Measurements from ENCODE around the gene NEDD4L.

NEDD4L gene

DNA sequence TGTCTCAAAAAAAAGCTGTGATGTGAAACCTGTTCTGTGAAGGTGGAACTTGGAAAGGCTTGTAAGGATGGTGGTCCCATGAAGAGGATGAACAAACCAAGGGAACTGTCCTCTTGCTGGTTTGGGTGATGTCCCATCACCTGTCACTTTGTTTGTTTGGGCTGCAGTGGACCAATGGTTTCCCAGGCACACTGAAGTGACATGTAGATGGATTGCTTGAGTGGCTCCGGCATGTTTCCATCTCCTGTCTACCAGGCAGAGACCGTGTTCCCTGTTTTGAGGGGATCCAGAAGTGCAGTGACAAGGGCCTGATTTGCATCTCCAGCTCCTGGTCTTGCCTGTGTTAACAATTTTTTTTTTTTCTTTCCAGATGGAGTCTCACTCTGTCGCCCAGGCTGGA lies 8.9 kb downstream of the NEDD4L start:
- no peak for DNase-seq (ENCODE audit: low spot score)

DNA sequence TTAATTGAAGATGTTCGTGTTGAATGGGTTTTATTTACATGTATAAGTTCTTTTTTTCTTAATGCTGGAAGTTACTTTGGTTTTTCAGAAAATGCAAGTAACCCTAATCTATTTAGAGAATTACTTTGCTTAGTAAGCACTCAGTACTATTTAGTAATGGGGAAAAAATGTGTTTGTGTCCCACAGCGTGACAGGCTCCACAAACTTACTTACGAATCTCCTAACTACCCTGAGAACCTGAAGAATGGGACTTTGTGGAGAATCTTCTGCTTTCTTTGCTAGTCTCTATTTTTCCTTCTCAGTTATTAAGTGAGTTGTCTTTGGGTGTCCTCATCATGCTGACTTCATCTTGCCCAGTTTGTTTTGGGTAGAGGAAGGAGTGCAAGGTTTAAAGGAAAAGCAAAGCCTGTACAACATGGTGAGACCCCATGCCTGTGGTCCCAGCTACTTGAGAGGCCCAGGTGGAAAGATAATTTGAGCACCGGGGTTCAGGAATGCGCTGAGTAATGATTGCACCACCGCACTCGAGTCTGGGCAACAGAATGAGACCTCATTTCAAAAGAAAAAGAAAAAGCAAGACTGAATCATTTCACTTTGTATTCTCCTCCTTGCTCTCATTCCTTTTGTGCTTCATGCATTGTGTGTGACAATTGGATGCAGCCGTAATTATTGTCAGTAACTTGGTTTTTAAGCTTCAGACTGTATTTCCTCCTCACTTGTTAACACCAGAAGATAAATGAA lies 10.2 kb downstream of the NEDD4L start:
- DNase-seq (ENCODE audit: low spot score): peak; percentile 30

DNA sequence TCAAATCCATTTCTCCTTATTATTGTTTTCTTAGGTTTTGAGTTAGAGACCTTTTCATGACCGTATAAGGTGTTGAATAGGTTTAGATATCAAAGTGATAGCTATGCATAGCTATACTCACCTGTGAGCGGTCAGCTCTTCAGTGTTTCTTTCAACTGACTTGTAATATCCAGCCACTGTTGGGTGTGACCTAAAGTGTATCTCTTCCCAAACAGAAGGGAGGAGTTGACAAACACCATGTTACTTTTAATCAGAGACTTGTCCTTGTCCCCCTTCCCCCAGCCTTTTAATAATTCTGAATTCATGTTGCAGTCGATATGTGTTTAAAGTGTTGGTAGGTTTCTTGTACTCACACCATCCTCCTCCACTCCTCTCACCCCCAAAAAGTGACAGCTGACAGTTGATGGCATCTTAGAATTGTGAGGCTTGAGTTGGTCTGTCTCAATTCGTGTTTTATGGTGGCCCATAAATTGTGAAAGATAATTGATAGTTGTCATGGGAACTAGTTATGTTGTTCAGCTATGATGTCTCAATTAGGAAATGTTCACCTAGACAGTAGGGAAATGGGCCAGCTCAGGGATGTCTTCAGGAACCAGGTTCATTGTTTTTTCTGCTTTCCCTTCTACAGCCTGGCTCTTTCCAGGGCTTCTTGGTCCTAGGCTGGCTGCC lies 12.0 kb downstream of the NEDD4L start:
- no peak for DNase-seq (ENCODE audit: low spot score)

DNA sequence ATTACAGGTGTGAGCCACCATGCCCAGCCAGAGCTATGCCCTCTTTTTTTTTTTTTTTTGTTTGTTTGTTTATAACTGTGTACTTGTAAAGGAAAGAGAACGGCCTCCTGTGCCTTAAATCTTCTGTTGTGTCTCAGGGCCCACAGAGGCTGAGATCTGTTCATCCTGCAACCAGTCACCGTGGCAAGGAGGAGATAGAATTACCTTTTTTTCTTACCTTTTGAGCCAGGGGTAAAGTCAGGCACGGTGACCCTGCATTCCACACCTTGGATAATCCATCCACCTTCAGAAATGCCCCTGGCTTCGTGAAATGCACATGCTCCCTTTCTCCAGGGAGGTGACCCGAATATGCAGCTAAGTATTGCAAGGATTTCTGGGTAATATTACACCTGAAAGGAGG lies 12.8 kb downstream of the NEDD4L start:
- DNase-seq (ENCODE audit: low spot score): no peak

DNA sequence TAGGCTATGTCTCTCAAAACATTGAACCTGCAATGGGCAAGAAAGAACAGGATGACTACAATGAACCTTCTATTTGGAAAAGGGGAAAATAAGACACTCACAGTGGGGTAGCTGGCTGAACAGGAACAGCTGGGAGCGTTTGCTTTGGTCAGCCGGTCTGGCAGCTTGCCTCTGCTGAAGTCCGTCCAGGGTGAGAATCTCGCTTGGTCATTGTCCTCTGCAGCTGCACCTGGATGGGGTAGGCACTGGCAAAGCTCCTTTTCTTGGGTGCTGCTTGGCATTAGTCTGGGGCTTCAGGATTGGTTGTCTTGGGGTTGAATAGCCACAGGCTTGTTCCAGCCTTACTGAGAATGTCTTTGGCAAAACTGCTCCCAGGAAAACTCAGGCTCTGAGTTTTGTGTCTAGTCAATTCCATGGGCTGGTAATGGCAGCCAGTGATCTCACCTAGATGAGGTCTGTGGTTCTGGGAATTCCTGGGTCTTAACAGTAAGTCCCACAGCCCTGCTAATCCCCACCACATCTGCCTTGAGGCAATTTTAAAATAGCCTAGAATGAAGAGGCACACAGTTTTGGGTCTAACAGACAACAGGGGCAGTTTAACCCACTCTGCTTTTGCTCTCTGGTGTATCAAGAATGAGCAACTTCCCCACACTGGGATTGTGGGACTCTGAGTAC lies 13.4 kb downstream of the NEDD4L start:
- DNase-seq (ENCODE audit: low spot score): no peak

DNA sequence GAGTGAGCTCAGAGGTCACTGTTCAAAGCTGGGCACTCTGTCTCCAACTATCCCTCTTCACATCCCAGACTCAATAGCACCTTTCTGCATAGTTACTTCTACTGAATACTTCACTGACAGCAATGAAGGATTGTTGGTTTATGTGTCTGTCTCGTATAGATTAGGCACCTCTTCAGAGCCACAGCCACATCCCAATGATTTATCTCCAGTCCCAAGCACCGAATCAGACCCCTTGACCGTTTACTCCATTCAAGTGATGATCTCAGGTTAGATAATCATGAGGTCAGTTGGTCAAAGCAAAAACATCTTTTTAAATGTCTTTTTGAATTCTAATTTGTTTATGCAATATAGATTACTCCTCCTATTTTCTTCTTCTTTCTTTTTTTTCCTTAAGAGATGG lies 14.7 kb downstream of the NEDD4L start:
- DNase-seq (ENCODE audit: low spot score): no peak

DNA sequence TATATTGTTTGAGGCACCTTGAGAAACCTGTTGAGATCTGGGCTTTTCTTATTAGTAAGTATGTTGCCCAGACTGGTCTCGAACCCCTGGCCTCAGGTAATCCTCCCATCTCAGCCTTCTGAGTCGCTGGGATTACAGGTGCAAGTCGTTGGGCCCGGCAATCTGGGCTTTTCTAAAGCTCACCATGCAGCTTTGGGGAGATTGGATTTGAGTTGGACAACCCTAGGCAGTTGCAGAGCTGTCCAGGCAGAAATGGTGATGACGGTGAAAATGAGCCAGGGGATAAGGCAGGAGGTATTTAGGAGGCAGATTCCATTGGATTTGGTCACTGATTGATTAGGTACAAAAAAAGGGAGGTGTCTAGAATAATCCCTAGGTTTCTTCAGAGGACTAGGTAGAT lies 16.2 kb downstream of the NEDD4L start:
- DNase-seq (ENCODE audit: low spot score): no peak

DNA sequence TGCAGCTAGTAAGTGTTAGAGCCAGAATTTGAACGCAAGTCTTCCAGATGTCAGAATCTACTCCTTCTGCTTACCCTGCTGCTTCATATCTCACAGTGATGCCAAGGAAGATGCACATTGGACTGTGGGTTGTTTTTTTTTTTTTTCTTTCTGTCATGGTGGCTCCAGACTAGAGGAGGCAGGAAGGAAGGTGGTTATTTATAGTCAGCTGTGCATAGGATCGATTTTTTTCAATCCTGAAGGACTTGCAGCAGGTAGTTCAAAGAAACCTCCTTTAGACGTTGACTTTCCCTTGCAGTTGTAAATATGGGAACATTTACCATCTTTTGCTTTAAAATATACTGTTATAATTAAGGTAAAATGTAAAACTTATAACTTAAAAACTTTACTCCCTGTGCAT lies 17.3 kb downstream of the NEDD4L start:
- DNase-seq (ENCODE audit: low spot score): no peak

DNA sequence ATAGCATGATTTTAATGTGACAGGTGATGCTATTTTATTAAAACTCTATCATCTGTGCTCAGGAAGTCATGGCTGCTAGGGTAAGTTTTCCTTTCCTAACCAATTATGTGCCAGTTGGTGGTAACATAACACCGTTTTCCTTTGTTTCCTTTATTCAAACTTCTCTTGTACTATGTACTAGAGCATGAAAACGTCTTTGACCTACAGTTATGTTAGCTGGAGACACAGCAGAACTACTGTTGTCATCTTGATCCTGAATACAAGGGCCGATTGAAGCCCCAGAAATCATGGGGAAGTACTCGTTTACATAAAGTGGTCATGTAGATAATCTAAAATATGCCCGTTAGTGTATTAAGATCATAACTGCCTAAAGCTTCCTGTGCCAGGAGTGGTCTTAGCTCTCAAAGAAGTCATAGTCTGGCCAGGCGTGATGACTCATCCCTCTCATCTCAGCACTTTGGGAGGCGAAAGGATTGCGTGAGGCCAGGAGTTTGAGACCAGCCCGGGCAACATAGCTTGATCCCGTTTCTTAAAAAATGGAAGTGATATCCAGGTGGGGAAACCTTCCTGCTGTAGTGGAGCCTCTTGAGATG lies 20.5 kb downstream of the NEDD4L start:
- no peak for DNase-seq (ENCODE audit: low spot score)

DNA sequence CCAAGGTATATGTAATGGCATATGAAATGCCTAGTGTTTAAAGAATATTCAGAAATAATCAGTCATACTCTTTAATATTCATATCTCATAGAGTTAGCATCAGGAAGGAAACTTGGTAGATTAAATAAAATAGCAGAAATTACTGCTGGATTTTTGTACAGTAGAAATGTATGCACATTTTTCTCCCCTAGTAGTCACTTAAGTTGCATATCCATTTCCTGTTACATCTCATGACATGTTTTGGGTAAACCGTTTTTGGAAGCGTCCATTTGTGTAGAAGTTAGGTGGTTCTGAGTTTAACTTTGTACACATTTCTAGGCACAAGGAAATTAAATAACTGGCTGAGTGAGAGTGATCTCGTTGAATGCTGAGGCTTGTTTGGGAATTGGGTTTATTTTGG lies 21.9 kb downstream of the NEDD4L start:
- no peak for DNase-seq (ENCODE audit: low spot score)

DNA sequence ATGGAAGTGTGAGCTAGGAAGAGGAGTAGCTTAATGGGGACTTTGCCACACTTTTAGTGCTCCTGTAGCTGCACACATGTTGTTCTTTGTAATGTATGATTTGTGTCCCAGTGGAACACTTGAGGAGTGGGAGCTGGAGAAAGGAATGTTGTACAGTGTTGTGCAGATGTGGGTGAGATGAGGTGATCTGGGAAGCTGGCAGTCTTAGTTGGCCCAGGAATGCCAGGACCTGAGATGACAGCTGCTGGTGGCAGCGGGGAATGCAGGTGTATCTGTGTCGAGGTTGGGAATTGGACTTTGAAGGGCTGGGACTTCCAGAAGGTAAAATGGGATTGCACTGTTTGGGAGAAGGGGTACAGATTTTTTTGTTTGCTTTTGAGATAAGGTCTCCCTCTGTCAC lies 23.6 kb downstream of the NEDD4L start:
- no peak for DNase-seq (ENCODE audit: low spot score)

DNA sequence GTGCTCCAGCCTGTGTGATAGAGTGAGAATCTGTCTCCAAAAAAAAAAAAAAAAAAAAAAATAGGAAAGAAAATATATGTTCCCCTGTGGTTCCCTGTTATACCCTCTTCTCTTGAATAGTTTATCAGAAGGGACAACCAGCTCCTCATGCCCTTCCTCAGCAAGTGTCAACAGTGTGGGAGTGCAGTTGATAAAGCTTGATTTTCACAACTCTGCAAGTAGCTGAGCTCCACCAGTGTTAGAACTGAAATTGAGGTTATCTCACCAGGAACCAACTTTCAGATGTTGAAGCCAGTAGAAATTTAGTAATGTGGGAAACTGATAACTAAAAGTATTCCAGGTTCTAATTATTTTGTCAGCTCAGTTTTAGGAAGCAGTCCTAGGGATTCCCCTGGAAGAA lies 25.1 kb downstream of the NEDD4L start:
- DNase-seq (ENCODE audit: low spot score): no peak

DNA sequence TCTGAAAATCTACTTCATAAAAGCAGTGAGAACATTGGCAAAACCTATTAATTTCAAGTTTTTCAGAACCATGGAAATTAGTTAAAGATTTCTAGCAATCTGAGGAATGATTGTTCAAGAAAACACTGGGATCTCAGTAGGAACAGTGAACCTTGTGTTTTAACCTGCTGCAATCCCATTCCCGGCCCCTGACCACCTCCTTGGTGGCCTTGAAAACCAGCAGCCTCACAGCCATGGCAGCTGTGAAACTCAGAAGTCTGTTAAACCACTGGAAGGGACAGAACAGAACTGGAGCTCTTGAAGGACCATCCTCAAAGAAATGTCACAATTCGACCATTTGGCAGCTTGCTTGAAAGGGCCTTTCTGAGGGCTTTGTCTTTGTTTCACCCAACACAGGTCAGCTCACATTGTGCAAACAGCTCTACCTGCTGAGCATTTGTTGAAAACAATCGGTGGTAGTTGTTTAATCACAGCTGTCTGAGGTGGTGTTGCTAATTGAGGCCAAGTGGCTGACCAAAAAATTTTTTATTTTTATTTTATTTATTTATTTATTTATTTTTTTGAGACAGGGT lies 25.8 kb downstream of the NEDD4L start:
- no peak for DNase-seq (ENCODE audit: low spot score)

DNA sequence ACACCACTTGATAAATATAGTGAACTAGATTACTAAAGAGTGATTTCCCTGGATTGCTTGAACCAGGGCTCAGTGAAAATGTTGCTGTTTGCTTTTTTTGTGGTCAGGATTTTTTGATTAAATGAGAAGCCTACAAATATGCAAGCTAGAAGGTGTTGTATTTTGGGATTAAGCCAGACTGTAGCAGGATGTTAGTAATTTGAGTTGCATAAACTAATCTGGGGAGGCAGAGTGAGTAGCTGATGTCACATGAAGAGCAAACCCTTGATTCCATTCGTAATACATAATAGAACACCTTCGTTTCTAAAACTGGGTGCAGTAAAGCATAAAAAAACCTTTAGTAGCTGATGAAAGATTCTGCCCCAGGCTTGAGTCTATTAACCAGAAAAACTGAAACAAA lies 32.0 kb downstream of the NEDD4L start:
- no peak for DNase-seq (ENCODE audit: low spot score)

DNA sequence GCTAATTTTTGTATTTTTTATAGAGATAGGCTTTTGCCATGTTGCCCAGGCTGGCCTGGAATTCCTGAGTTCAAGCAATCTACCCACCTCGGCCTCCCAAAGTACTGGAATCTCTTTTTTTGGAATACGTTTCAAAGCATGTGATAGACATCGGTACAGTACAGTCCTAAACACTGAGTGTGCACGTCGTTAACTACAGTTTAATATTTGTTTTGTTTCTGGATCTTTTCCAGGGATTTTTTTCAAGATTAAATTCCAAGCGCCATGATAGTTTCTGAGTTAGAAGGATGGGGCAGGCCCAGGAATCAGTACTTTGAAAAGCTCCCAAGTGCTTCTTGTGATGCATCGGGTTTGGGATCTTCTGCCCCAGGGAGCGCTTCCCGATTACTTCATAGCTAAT lies 33.3 kb downstream of the NEDD4L start:
- no peak for DNase-seq (ENCODE audit: low spot score)

DNA sequence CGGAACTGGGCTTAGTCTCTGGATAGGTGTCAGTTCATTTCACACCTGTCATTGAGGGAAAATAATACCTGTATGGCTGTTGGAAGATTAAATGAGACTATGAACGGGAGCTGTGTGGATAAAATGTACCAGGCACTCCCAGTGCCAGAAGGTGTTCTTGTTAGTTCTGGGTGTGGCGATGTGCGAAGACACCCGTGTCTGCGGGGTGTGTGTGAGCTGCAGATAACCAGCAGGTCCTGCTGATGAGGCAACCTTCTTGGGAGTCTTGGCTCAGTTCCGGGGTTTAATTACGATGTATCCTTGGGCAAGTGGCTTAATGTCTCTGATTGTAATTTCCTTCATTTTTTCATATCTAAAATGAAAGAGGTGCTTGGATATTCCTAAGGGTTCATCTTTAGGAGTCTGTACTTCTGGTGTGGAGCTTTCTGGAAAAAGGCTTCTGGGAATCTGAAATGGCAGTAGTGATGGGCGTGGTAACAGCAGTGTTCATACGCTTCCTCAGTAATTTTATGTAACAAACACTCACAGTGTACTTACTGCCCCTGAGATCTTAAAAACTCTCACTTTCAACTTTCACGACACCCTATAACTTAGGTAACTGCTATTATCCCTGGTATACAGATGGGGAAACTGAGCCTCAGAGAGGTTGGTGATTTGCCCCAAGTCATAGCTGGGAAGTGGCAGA lies 35.0 kb downstream of the NEDD4L start:
- DNase-seq (ENCODE audit: low spot score): no peak

DNA sequence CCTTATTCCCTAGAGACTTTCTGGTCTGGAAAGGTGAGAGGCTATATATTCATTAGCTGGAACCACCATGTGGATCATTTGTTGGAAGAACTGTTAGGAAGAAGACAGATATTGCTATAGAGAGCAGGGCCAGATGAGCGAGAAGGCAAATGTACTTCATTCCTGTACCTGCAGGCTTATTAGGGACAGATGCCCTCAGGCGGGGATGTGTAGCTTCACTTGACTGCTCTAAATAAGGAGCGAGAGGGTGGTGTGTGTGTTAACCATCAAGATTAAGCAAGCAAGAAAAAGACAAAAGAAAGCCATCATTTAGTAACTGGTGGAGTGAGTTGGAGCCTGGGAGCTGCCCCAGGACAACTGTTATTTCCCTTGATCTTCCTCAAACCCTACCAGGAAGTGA lies 36.4 kb downstream of the NEDD4L start:
- no peak for DNase-seq (ENCODE audit: low spot score)

DNA sequence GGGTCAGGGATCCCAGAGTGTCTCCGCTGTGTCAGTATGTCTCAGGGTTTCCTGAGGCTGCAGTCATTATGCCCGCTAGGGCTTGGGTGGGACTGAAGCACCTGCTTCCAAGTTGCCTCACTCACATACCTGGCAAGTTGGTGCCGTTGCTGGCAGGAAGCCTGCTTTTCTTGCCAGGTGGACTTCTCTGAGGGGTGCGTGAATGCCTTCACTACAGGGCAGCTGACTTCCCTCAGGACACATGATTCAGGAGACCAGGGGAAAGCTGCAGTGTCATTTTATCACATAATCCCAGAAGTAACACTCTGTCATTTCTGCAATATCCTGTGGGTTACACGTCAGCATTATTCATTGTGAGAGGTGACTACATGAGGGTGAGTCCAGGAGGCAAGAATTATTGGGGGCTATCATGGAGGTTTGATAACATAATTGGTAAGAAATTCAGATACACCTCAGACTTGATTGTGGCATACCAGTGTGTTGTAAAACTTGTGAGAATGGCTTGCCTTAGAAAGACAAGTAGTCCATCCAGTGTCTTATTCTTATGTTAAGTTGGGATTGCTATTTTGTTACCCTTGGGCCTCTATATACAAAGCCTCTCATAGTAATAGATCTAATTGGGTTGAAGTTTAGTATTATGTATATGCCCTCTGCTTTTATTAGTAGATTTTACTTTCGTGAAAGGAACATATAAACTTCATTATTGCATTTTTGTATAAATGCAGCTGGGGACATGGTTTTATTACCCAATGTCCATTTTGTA lies 44.1 kb downstream of the NEDD4L start:
- no peak for DNase-seq (ENCODE audit: low spot score)

DNA sequence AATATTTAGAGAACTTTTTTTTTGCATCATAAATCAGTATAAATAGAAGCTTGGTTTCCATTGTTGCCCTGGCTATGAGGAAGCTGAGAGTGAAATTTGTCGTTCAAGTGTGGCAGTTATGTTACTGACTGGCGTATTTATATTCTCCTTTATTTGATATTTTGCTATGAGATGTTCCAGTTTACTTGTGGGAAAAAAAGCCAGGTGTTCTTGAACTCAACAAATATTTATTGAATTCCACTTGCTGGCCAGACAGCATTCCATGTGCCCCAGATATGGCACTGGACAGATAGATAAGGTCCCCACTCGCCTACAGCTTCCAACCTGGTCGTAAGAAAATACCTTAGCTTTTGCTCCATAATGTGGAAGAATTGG lies 44.7 kb downstream of the NEDD4L start:
- no peak for DNase-seq (ENCODE audit: low spot score)

DNA sequence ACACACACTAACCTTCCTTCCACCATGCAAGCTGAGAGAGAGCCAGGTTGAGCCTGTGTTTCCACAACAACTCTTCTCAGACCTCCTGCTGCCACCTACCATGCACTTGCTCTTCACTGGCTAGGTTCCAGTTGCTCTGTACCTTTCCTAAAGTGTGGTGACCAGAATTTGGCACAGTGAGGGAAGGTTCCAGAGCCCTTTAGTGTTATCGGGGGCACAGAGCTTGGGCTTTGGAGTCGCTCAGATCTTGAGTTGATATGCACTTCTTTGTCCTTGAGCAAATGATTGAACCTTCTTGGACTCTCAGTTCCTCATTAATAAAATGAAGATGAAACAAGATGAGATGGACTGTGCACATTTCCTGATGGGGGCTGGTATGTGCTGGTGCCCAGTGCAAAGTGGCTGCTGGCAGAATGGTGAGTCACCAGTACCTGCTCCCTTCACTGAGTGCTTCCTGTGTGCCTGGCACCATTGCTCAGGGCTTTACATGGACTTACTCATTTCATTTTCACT lies 47.1 kb downstream of the NEDD4L start:
- DNase-seq (ENCODE audit: low spot score): no peak

DNA sequence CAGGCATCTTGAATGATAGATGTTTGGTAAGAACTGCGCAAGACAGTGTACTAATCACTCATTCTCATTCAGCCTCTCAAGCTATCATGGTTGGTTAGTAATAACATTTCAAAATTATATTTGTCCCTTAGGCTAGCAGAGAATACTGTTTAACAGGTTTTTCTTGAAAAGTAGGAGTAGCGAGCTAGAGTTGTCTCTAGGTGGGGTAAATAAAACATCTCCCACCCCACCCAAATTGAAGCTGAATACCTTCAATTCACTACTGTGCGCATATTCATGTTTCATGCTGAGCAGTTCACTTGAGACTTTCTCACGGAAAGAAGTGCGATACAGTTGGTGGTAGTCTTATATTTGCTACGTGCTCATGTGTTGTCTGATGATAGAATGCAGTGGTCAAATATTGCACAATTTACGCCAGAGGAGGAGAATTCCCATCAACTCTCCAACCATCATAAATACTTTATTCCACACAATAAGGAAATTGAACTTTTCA lies 49.3 kb downstream of the NEDD4L start:
- no peak for DNase-seq (ENCODE audit: low spot score)
